T-helper 2 cell treated with Interferon-gamma antibody and Interleukin-4, amounts not matched to agents 100 ng/mL and 5 ng/mL, for 36 hours (primary cell): ENCODE measurements around the gene CRKL. TPM values are rescaled to one million over a fixed set of nuclear protein-coding genes. Genes with fewer than 3 reads are reported as not detected.

Experiments used
- intact Hi-C: fragments of 100-400 bp; cut with micrococcal nuclease; formaldehyde crosslinking; loops from one replicate; pipeline ENCODE4 v1.15.1; 2023
- total RNA-seq: library from RNA; stranded (reverse); gene quantifications from 2 replicates; pipeline ENCODE4 v1.2.3, GENCODE V29; 2022

Gene CRKL
- total RNA-seq, 1 donor from 2014 or later: 73.7 TPM

GRCh38 chr22:20994902-20995241, 77.7 kb downstream of the CRKL start:
- intact Hi-C loops: no loop called here

DNA sequence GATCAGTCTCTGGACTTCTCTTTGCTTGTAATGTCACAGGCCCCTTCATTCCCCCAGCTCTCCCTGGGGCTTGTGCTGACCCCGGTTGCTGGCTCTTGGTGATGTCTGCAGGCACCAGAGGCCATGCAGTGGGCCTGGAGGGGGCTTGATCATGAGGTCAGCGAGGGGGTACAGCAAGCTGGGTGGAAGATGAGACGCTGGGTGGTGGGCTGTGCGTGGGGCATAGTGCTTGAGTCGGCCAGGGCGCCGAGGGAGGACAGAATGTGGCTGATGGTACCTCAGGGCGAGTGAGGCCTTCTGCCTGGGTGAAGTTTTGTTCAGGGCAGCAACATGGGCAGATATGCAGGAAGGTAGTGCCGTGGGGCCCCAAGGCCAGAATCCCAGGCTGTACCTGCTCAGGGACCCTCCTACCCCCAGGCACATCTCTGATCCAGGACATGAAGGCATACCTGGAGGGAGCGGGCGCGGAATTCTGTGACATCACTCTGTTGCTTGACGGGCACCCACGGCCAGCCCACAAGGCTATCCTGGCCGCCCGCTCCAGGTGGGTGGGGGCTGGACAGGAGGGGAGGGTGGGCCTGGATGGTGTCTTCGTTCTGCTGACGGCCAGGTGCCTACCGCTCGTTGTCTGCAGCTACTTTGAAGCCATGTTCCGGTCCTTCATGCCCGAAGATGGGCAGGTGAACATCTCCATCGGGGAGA, 78.3 kb downstream of the CRKL start:
- intact Hi-C loops: no loop called here

DNA sequence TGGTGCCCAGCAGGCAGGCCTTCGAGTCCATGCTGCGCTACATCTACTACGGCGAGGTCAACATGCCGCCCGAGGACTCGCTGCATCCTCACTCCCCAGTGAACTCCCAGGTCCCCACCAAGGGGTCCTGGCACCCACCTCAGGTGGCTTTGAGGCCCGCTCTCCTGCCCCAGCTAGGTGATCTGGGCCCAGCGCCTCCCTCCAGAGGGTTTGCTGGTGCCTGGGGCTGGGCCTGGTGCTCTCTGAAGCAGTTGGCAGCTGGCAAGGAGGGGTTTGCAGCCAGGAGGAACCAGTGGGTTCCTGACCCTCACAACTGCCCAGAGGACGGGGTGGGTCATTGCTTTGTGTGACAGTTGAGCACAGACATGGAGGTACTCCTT, 78.8 kb downstream of the CRKL start:
- intact Hi-C loops: no loop called here

DNA sequence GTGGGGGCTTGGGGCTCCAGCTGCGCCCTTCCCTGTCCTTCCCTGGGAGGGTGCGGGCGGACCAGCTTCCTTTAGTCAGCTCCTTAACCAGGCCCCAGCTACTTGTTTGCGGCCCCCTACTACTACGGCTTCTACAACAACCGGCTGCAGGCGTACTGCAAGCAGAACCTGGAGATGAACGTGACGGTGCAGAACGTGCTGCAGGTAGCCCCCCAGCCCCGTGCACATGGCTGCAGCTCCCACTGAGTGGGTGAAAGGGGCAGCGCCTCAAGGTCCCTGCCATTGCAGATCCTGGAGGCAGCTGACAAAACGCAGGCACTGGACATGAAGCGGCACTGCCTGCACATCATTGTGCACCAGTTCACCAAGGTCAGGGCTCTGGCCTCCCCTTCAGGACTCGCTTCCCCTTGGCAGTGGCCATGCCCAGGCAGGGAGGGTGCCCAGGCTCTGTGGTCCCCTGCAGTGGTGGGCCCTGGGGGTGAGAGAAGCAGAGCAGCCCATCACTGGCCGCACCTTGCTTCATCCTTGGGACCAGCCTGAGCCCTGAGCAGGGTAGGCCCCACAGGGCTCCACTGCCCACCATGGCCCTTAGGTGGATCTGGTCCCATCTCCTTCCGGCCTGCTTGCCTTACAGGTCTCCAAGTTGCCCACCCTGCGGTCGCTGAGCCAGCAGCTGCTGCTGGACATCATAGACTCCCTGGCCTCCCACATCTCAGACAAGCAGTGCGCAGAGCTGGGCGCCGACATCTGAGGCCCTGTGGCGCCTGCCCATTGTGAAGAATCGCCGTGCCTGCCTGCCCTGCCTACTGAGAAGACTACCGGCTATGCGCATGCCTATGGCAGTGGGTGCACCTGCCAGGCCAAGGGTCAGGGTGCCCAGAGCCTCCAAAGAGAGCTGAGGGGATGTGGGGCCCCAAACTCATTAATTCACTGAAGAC, 79.7 kb downstream of the CRKL start:
- intact Hi-C loops: no loop called here

GRCh38 chr22:20997536-20998257, 80.5 kb downstream of the CRKL start:
- intact Hi-C loops: no loop called here

GRCh38 chr22:20998411-20999336, 81.5 kb downstream of the CRKL start:
- intact Hi-C loops: no loop called here

DNA sequence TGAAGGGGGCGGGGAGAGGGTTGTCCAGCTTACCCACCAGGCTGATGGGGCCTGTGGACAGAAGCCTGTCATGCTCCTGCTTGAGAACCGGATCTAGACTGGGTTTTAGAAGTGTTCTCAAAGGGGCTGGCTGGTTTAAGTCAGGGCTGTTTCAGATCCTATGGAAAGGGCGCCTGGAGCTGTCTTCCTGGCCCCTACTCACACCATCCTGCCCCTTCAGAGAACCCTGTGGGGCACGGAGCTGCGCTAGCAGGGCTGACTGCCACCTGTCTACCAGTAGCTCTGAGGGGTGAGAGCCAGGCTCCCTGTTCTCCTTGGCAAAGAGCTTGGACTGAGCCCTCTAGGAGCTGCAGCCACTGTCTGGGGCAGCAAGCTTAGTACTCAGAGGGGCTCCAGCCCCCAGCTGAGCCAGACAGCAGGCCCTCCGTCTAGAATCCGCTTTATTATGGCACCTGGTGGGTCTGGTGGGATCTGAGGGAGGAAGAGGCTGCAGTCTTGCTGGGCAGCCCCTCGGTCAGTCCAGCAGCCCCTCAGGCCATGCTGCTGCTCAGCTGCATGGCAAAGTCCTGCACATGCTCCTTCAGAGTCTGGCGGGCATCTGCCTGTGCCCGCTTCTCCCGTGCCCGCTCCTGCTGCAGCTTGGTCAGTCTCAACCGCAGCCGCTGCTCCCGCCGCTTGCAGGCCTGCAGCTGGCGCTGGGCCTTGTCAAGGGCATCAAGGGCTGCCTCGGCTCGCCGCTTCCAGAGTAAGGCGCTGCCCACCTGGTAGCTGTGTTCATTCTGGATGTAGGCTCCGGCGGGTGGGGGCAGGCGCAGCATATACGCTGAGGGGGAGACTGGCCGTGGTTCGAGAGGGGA, 82.4 kb downstream of the CRKL start:
- intact Hi-C loops: loop anchor here (10.0 kb wide), 1 partner anchor 645 kb away; the partner anchor contains the start of gene SDF2L1

- intact Hi-C loops: loop anchor here (10.0 kb wide), 1 partner anchor 644 kb away; the partner anchor contains the start of gene SDF2L1
Observed at GRCh38 chr22:21000207-21000986, 83.2 kb downstream of the CRKL start.

DNA sequence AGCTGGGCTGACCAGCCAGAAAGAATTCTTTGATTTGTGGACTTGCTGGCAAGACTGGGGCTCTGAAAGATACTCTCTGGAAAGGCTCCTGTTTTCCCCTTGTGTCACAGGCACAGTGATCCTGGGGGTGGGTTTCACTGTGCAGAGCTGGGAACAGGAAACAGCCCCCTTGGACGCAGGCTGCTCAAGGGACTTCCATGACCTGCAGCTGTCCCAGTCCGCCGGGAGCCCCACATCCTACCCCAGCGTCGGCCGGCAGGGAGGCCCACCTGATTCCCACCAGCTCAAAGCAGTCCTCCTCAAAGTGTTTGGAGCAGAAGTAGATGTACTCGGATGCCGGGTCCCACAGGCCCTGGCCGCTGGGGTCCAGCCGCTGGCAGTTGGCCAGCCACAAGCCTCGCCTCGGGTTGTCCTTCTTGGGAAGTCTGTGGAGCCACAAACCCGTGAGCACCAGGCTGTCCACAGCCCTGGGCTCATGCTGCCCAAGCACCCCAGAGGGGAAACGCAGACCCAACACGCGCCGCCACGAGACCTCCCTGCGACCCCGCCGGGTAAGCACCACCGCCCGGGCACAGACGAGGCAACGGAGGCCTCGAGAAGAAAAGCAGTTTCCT, 83.9 kb downstream of the CRKL start:
- intact Hi-C loops: loop anchor here (1.0 to 10.0 kb wide), 2 partner anchors 19 to 644 kb away; partner anchors contain the start of genes LZTR1 and SDF2L1

GRCh38 chr22:21001601-21002325, 84.6 kb downstream of the CRKL start, which contains the start of gene THAP7:
Gene THAP7, minus strand, starts transcription at chr22:21002118. Its CDS starts 207 bp downstream, at chr22:21001911.
- intact Hi-C loops: loop anchor here (1.0 to 10.0 kb wide), 4 partner anchors 13 to 643 kb away; partner anchors contain the start of genes LZTR1, PI4KA and SDF2L1

Other genes starting within 250 kb of the CRKL start
- not detected in 2 replicates for gene SERPIND1, start 143.3 kb upstream of the CRKL start, total RNA-seq
- gene PI4KA, start 58.6 kb upstream of the CRKL start, total RNA-seq: 115 and 119 TPM in 2 replicates
- gene SNAP29, start 58.4 kb upstream of the CRKL start, total RNA-seq: 30.4 and 37.6 TPM in 2 replicates
- 0.36 and 0.41 TPM in 2 replicates for gene AIFM3, start 49.8 kb downstream of the CRKL start, total RNA-seq
- 67.1 and 68.4 TPM in 2 replicates for gene LZTR1, start 64.9 kb downstream of the CRKL start, total RNA-seq
- 30.9 and 31.8 TPM in 2 replicates for gene THAP7, start 84.7 kb downstream of the CRKL start, total RNA-seq
- gene P2RX6, start 97.8 kb downstream of the CRKL start, total RNA-seq: 0.14 and 0.57 TPM in 2 replicates
- gene SLC7A4, start 115.2 kb downstream of the CRKL start, total RNA-seq: not detected in 2 replicates
- gene LRRC74B, start 128.5 kb downstream of the CRKL start, total RNA-seq: not detected in 2 replicates